ENCODE data around the gene SMAD9.

SMAD9 gene

DNA sequence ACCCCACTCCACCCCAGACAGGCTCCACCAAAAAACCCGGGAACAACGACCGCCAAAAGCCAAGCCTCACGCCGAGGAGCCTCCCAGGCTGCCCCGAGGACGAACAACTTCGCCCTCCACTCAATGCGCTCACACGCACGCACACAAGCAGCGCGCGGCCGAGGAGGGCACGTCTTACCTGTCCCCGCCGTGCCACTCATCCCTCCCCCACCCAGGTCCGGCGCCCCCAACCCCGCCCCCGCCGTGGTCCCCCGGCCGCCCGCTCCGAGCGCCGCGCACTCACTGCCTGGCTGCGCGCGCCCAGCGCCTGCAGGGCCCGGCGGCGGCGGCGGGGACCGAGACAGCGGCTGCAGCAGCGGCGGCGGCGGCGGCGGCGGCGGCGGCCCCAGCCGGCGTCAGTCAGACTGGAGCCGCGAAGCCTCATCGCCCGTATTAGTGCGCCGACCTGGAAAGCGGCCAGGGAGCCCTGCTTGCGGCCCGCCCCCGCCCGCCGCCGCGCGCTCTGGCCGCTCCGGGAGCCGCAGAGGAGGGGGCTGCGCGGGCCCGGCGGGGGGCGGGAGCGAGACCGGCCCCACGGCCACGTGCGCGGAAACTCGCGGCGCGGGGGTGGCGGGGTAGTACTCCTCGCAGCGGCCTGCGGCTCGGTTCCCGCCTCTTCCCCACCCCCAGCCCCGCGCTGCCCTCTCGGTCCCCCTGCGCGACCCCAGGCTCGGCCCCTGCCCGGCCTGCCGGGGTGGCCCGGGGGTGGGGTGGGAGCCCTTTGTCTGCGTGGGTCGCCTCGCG lies at the start of gene SMAD9:
Gene SMAD9 (minus strand): TSS at position 406 of the 783 bp plus-strand sequence. CDS start 40,549 bp downstream, outside the sequence.
- no peak for DNase-seq

DNA sequence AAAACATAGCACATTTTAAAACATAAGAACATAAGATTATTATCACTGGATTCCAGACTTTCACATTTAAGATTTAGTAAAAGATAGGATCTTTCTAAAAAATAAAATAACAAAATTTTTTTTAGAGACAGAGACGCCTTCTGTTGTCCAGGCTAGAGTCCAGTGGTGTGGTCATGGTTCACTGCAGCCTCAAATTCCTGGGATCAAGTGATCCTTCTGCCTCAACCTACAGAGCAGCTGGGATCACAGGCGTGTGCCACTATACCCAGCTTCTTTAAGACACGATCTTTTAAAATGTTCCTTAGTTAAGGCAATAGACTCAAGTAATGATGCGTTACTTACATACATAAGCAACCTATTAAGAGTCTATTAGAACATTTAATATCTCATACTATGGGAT lies 46.4 kb upstream of the SMAD9 start:
- no peak for DNase-seq

DNA sequence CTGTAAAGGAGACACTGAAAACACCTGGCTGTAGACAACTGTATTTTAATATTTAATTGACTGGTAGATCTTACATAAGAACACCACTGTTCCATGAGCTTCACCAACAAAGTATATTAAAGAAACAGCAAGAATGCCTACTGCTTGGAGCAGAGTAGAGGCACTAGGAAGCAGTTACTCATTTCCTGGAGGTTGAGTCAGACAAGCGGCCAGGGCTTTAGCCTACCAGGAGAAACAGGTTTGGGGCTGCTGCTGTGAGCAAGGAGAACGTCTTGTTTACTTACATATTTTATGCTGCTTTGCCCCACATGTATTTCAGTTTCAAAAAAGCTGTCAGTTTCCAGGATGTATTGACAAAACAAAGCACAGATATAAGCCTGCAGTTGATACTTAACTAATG lies 45.7 kb upstream of the SMAD9 start:
- no peak for DNase-seq

DNA sequence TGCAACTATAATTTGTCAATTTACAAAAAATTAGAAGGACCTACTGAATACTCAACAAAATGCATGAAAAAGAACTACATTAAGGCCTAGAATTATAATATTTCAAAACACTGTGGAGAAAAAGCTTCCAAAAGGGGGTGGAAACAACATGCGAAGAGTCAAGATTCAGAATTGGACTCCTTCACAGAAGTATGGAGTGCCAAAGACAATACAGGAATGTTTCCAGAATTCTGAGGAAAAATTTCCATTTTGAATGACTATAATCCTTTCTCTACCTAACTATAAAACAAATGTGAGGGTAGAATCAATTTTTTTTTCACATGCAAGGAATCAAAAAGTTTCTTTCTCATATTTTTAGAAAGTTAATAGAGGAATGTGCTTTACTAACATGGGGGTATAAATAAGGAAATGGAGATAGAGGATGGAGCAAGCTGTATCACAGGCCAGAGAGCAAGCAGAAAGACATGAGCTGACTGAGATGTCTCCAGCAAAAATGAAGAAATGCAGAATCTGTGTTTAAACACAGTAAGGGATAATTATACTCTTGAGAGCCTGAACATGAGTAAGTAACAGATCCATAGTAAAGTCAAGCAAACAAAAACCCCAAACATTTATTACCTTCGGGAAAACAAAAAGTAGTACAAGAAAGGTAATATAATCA lies 39.5 kb upstream of the SMAD9 start:
- DNase-seq = no peak

DNA sequence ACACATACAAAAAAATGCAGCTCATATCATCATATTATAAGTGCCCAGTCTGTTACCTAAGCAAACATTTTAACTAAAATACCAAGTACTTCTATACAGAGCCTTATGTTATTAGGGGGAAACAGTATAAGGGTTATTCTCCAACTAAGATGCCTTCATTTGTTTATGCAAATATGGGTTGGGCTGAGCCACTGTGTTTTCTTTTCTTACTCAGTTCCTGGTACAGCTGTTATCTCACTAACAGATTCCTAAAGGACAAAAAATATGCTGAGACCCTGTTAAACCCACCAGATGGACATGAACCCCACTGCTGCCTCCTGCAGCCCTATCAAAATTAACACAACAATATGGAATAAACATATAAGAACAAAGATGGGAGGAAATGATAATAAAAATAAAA lies 34.5 kb upstream of the SMAD9 start:
- no peak for DNase-seq

DNA sequence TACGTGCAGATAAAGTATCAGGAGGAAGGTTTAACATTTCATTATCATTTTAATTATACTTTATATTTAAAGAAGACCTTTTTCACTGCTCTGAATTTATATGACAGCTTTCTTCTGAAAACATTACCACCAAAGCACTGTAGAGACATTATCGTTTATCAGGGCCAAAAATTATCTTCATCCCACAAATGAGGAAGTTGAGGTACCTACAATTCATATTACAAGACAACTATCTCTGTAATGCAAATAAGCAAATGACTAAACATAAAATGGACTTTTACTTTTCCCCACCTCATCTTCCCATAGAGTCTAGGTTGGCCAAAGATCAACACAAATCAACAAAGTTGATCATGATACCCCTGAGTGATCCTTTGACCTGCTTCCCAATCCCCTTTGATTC lies 30.9 kb upstream of the SMAD9 start:
- no peak for DNase-seq

DNA sequence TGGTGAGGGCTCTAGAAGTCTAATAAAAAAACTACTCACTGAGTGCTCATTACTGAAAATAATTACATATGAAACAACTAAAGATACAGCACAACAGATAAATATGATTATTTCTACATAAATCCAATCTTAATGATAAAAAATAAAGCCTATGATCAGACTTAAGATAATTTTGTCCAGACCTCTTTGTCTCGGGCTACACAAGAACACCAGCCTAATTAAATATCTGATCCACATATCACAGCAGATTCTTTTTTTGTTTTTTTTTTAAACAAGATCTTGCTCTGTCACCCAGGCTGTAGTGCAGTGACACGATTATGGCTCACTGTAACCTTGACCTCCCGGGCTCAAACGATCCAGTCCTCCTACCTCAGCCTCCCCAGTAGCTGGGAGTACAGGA lies 30.3 kb upstream of the SMAD9 start:
- DNase-seq = no peak

DNA sequence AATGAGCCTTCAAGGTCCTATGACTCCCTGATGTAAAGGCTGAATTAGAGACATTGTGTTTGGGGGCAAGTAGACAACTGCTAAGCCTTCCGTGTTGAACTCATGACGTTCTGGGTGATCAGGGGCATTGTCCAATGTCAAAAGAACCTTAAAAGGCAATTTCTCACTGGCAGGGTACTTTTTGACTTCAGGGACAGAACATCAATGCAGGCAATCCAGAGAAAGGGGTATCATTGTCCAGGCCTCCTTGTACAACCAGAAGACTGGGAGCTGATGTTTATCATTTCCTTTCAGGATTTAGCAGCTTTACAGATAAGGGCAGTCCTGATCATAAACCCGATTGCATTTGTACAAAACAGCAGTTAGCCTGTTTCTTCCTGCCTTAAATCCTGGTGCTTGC lies 25.0 kb upstream of the SMAD9 start:
- DNase-seq = no peak

DNA sequence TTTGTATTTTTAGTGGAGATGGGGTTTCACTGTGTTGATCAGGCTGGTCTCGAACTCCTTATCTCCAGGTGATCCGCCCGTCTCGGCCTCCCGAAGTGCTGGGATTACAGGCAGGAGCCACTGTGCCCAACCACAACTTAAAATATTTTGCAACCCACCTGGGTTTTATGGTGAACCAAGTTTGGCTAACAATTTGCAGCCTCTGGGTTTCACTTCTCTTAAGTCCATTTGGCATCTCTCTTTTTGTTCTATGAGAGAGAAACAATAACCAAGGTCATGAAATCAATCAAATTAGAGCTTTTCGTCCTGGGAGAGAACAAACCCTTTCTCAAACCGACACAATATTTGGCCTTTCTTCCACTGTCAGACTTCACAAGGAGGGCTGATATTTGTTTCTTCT lies 5.6 kb upstream of the SMAD9 start:
- no peak for DNase-seq

DNA sequence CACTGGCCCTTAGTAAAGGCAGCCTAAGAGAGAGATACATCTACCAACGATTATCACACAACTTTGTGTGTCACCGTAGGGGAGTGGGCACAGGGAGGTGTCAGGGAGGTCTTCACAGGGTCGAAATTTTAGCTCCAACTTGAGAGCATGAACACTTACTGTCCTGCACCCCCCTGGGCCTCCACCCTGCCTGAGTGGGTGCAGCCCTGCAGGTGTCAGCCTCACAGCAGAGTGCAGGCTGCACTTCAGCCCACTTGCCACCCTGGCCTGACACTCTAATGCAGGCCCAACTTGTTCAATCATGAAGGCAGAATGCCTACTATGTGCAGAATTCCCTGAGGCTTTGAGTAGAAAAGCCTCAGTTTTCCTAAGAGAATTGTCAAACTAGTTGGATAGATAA lies 4.0 kb upstream of the SMAD9 start:
- no peak for DNase-seq

DNA sequence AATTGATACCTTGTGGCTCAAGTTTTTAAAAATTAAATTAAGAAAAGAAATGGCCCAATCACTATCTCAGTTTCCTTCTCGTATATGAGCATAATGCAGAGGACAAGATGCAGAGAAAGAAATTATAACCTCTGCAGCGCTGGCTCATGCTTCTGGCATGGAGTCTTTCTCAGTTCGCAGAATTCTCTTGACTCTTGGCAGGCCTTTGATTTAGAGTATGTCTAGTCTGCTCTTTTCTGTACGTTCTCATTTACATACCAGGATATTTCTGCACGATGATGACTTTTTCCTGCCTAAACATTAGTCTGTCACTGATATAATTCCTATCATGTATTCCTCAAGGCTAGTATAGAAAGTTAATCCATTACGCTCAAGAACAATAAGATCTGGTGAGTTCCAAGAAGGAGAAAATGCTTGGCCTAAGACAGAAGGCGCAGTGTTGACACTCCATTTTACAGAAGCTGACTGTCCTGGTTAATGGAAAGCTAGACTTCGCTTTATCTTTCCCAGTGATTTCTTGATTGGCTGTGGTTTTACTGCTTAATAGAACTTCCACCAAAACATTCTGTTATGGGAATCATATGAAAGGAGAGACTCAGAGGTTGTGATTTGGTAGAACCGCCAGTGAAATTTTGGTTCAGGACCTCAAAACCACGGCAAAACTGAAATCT lies 1.7 kb upstream of the SMAD9 start:
- DNase-seq = no peak

DNA sequence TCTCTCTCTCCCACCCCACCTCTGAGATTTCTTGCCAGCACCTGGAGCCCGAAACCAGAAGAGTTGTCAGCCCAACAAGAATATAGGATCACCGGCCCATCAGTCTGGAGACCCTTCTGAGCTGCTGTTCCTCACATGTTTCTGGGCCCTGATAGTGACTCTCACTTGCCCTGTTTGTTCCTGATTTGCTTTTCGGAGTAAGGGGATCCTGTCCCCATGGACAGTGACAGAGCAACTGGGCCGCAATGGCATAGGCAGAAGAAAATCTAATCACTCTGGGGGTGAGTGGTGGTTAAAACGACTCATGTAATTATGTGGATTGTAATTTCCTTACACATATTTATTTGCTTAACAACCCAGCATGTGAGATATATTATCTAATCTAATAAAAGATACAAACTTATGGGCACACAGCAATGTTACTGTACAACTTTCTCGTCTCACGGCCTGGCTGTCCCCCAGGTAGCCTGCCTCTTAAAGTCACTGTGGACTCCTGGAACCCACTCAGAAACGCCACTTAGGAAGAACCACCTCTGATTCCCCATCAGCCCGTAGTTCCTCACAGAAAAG lies 663 bp upstream of the SMAD9 start:
- DNase-seq = no peak

DNA sequence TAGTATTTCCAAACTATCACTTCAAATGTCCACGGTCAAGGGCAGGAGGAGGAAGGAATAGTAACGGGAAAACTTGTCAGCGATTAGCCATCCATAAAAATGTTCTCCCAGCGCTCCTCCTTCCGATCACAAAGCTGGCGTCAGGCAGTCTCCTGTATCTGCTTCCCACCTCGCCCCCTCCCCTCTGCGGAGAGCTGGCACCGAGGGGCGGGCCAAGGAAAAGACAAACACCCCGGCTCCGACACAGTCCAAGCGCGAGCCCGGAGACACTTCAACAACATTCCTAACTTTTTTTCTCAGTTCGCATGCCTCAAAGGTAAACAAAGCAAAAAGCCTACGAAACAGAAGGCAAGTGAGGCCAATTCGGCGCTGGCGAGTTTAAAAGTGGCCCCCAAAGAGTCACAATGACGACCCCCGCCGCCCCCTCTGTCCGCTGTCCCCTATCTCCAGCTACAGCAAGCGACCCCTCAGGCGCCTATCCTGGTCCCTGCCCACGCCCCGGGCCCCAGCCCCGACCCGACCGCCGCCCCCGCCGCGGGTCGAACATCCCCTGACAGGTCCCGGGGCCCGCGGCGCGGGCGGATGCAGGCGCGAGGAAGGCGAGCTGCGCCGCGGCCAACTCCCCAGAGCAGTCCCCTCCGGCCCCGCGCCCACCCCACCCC lies 736 bp downstream of the SMAD9 start:
- DNase-seq = no peak

DNA sequence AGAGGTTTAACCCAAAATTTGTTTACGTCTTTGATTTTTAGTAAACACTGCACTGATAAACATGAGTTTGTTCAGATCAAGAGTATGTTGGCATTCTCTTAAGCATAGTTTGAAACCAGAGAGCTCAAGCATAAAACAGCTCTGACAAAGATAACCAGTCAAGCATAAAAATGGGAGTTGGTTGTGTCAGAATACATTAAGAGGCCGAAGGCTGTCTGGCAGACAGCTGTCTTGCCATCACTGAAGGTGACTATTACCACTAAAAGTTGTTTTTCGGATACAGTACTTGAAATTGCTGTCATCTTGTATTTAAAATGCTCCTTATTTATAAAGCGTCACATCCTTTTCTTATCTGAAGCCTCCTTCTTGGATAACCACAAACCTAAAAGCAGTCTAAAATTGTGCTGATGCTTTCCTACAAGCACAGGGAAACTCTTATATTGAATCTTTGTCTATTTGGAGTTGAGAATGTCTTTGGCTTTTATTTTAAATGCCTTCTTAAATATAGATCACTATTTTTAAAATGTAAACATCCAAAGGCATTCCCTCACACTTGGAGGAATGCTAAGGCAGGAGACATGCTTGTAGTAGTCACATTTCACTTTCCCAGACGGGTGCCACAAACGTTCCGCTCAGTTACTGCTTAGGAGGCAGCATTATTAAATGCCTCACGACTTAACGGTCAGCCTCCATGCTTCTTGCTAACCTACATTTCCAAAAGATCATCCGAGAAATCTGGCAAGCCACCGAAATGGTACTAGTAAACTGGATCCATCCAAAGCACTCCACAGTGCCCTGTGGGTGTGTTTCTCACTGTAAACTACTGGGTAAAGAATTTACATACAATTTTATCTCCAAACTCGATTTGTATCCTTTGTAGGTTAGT lies 1.5 kb downstream of the SMAD9 start:
- DNase-seq = no peak

DNA sequence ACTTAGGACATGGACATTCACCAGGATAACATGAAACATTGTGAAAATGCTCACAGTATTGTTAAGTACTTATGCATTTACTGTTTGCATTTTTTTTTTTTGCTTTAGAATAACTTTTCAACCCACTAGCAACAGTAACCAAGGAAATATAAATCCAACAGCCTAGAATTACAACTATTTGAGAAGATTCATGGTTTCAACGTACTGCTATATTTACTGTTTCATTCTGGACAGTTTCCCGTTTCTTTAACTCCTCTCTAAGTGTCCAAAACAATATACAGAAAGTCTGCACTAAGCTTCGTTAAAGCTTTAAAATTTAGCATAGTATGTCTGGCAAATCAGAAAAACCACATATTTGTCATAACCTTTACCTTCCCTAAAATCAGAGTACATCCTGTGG lies 2.7 kb downstream of the SMAD9 start:
- no peak for DNase-seq

DNA sequence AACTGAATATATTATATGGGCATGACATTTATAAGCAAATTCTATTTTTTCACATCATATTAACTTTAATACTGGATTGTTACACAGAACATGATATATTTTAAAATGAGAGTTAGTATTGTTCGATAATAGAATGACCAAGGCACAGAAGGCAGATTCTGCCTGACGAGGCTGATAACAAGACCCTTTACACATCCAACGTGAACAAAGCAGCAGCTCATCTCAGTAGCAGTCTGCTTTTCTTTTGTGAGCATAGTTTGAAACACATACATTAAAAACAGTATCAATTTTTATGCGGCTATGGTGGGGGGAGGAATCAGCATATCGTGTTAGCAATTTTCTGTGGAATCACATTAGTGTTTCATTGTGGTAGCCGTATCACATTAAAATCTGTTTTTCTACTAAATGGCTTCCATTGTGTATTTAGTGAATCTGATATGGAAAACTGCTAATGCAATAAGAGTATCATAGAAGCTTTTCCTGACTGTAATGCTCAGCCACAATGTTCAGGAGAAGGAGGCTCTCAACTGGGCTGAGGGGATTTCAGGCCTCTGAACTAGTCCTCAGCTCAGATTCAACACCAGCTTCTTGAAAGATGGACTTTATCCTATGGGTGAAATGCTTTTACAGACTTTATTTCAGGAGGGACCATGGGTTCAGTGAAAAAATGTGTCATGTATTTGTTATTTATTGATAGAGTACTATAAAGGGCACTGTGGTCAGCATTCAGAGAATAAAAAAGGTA lies 4.0 kb downstream of the SMAD9 start:
- no peak for DNase-seq

DNA sequence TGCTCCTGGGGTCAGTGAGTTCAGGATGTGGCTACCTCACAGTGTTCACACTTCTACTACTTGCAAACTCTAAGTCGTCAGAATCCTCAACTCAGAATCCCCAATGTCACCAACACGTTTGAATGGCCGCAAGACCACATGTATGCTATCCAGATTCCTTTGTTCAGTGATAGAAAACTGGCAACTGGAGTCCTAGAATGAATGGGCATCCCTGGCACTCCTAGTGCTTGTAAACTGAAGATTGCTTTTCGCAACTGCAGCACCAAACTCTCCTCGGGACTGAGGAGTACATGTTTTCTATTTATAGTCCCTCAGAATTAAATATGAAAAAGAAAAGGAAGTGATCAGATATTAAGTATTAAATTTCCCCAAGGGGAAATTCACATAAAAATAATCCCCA lies 4.9 kb downstream of the SMAD9 start:
- DNase-seq = no peak

DNA sequence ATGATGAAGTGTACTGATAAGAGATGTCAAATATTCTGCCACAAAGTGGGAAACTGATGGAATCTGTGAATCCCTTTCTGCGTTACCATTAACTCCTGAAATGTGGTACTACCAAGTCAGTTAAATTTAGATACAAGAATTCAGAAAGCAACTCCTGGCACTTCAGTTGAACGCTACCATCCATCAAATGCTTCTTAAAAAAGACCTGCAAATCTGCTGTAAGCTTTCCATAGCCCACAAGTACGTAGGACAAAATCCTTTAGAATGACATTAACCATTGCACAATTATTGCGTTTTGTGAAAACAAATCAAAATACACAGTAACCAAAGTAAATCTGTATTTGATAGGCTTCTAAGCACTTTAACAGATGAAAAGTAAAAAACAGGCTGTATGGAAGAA lies 5.4 kb downstream of the SMAD9 start:
- DNase-seq = no peak

DNA sequence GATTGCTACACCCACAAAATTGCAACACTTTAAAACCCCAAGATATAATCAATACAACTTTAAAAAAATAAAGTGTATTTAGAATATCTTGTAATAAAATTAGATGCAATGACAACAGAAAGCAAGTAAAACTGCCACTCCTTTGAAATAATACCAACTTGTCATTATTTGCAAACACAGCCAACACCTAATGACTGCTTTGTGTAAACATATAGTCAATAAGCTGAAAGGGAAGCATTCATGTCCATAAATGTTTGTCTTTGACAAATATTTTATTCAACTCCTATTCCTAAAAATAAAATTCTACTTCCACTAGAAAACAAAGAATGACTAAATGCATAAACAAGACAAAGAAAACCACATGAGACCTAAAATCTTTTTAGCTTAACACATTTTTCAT lies 6.6 kb downstream of the SMAD9 start:
- DNase-seq = no peak

DNA sequence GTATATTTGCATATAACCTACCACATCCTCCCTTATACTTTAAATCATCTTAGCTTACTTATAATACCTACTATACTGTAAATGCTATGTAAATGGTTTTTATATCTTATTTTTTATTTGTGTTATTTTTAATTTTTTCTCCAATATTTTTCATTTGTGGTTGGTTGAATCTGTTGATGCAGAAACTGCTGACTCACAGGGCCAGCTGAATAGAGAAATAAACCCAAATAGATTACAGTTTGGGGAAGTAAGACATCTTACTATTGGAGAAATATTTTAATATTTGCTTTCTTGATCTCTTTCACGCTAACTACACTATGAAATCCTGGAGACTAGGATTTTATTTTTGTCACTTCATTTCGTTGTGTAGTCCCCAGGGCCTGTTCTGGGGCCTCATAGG lies 7.1 kb downstream of the SMAD9 start:
- no peak for DNase-seq

DNA sequence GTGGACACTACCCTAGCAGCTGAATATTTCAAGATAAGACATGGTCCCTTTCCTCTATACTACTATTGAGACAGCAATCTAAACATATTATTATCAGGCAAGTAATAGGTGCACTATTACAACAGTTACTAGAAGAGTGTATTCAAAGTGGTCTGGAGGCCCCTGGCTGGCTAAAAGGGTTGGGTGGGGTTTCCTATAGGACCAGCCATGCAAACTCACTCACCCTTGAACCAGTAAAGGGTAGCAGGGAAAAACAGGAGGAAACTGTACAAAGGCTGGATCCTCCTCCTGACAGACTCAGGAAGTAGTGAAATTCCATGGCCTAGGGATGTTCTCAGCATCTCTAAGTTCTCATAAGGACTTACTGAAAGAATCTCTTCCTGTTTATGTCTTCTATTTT lies 7.7 kb downstream of the SMAD9 start:
- no peak for DNase-seq

DNA sequence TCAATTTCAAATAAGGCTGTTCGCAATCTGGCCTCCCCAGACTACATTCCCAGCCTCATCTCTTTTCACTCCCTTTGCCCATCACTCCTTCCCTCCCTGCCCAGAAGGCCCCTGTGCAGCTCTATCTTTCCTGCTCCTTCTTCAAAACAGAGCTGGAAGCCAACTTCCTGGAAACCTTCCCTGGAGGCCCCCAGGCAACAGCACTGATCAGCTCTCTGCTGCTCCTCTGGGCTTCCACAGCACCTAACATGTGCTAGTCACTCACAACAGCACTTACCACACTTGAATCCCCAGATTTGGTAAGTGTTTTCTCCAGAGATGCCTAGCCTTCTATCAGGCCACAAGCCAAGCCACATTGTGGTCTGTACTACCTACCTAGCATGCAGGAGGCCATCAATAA lies 9.5 kb downstream of the SMAD9 start:
- no peak for DNase-seq

Measured in activated T-cell treated with anti-CD3 and anti-CD28 coated beads for 4 hours (primary cell).